HFFc6 (cell line): ENCODE measurements around the gene PGD. TPM values are rescaled to one million over a fixed set of nuclear protein-coding genes. Genes with fewer than 3 reads are reported as not detected.

ENCODE experiments used
- DNase-seq: peaks from one replicate; pipeline ENCODE4 v3.0.0-alpha.2; 2018
- H3K27ac Mint-ChIP-seq: 2 replicates; pipeline ENCODE4 v1.8.0; 2020; ENCODE audit warnings: mild to moderate bottlenecking, mixed read lengths
- H3K27me3 Mint-ChIP-seq: 2 replicates; pipeline ENCODE4 v1.8.0; 2021; ENCODE audit warnings: mild to moderate bottlenecking, moderate library complexity, mixed read lengths; ENCODE audit not compliant: insufficient read depth
- H3K36me3 Mint-ChIP-seq: 2 replicates; pipeline ENCODE4 v1.8.0; 2021; ENCODE audit warnings: low read depth, mixed read lengths
- H3K4me1 Mint-ChIP-seq: 2 replicates; pipeline ENCODE4 v1.8.0; 2020; ENCODE audit warnings: low read depth, mixed read lengths
- H3K4me3 Mint-ChIP-seq: 2 replicates; pipeline ENCODE4 v1.8.0; 2020; ENCODE audit warnings: mild to moderate bottlenecking, moderate library complexity, mixed read lengths
- H3K9me3 Mint-ChIP-seq: 2 replicates; pipeline ENCODE4 v1.8.0; 2020; ENCODE audit warnings: mild to moderate bottlenecking, mixed read lengths
- total RNA-seq, 6 experiments: library from RNA; stranded (reverse); fragmentation: NEBNext Ultra II Directional; extraction: Animal tissue kit (Norgen Biotek cat#: 25700); gene quantifications; 2 replicates in 1 of 6; 3 replicates in 5 of 6; pipeline ENCODE4 v1.2.3, GENCODE V29; 2021
- TF ChIP-seq, protein P1 (sequence below): fragments of 200-600 bp; sonication (generic); IDR thresholded peaks from 2 replicates; pipeline ENCODE4 v1.5.0; 2021; ENCODE audit warnings: antibody characterized with exemption, mild to moderate bottlenecking

The PGD gene
- total RNA-seq, 6 experiments from 2014 or later: 131 to 235 (median 220) TPM

DNA sequence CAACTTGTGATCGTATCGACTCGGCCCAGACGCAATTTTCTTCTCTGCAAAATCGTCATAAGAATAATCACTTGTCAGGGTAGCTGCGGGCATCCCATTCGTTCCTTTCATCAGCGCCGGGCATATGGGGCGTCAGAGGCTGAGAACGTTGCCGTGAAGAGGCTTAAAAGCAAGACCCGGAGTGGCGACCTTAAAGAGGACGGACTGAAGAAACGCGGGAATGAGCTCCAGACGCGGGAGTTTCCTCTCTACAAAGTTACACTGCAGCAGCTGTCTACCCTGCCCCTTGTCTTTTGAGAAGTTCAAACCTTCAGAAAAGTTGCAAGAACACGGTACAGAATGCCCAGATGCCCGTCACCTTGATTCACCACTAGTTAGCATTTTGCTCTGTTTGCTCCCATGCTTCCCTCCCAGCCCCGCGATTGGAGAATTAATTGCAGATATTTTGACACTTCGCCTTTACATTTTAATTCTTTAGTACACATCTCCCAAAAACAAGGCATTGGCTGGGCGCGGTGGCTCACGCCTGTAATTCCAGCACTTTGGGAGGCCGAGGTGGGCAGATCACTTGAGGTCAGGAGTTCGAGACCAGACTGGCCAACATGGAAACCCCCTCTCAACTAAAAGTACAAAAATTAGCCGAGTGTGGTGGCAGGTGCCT, 32.3 kb downstream of the PGD start:
- Mint-ChIP-seq H3K9me3 (no peaks in the 10 kb centered on the region), H3K27me3 (peaks cover 2% of the 10 kb centered on the region), H3K4me3 (peak overlapping the region; percentile 96), H3K27ac (peak overlapping the region; percentile 91), H3K4me1 (peaks cover 26% of the 10 kb centered on the region), H3K36me3 (peaks cover 6% of the 10 kb centered on the region)
- TF ChIP-seq, protein P1, sequence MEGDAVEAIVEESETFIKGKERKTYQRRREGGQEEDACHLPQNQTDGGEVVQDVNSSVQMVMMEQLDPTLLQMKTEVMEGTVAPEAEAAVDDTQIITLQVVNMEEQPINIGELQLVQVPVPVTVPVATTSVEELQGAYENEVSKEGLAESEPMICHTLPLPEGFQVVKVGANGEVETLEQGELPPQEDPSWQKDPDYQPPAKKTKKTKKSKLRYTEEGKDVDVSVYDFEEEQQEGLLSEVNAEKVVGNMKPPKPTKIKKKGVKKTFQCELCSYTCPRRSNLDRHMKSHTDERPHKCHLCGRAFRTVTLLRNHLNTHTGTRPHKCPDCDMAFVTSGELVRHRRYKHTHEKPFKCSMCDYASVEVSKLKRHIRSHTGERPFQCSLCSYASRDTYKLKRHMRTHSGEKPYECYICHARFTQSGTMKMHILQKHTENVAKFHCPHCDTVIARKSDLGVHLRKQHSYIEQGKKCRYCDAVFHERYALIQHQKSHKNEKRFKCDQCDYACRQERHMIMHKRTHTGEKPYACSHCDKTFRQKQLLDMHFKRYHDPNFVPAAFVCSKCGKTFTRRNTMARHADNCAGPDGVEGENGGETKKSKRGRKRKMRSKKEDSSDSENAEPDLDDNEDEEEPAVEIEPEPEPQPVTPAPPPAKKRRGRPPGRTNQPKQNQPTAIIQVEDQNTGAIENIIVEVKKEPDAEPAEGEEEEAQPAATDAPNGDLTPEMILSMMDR: no peak
- DNase-seq: peak; percentile 7

DNA sequence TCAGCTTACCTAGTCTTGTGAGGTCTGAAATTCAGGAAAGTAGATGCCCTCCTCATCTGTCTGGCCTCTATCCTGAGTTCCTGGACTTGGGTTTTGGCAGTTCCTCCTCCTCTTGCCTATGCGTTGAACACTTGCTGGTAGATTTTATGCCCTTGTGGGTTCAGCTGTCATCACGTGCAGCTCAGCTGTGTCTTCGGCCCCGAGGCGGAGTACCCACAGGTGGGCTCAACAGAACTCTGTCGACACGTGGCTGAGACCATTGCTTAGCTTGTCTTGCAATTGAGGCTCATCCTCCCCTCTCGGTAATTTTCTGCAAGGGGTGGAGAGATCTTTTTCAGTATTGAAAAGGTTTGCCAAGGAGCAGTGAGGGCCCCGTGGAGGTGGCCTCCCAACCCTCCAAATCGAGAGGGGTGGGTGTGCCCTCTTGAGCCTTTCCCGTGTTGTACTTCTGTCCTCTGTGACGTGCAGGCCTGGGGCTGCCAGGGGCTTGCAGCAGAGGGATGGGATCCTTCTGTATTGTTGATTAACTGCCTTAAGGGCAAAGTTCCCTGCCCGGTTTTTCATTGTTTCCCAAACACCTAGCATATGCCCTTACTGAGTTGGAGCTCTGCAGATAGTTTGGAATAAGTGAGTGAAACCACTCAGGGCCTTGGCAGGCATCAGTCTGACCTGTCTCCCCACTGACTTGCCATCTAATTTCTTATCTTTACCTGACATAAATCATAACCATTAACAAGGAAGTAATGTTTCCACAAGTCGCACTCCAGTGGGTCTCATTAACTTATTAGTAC, 34.2 kb downstream of the PGD start:
- DNase-seq: no peak
- peaks cover 26% of the 10 kb centered on the region for H3K4me1 Mint-ChIP-seq
- TF ChIP-seq, protein P1: no peak
- peaks cover 6% of the 10 kb centered on the region for H3K36me3 Mint-ChIP-seq
- no peak overlapping the region for H3K27ac Mint-ChIP-seq
- no peak overlapping the region for H3K4me3 Mint-ChIP-seq
- H3K27me3 Mint-ChIP-seq: peaks cover 2% of the 10 kb centered on the region
- no peaks in the 10 kb centered on the region for H3K9me3 Mint-ChIP-seq

DNA sequence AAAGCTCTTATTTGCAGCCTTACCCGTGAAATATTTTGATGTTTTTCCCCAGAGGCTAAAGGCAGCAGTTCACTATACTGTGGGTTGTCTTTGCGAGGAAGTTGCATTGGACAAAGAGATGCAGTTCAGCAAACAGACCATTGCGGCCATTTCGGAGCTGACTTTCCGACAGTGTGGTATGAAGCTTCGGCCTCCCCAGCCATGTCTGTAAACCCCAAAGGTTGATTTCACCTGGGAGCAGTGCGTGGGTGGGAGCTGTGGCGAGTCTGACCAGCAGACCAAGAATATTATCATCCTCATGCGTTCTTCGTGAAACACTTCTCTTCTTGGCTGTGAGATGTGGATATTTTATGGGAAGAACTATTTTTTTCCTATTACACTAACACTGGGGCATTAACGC, 34.9 kb downstream of the PGD start:
- Mint-ChIP-seq H3K9me3 (no peaks in the 10 kb centered on the region), H3K36me3 (peaks cover 6% of the 10 kb centered on the region), H3K4me1 (peaks cover 26% of the 10 kb centered on the region), H3K4me3 (no peak overlapping the region), H3K27ac (no peak overlapping the region), H3K27me3 (no peaks in the 10 kb centered on the region; the same call in none of the 2 replicates)
- TF ChIP-seq, protein P1: no peak
- DNase-seq: no peak

DNA sequence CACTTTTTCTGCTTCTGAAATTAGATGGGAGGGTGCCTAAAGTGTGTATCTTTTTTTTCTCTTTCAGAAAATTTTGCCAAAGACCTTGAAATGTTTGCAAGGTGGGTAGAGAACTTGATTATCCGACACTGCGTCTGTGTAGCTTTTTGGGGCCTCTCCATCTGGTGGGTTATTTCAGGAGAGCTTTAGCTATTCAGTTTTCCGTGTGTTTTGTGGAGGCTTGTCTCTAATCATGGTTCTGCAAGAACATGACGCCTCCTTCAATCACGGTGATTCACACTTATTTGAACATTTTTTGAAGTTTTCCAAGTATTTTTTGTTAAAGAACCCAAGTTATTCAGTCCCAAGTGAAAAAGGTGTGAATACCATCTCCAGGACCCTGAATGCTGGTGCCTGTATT, 35.7 kb downstream of the PGD start:
- peaks cover 6% of the 10 kb centered on the region for H3K36me3 Mint-ChIP-seq
- no peak overlapping the region for H3K4me3 Mint-ChIP-seq
- no peaks in the 10 kb centered on the region for H3K9me3 Mint-ChIP-seq
- DNase-seq: no peak
- no peak overlapping the region for H3K27ac Mint-ChIP-seq
- no peaks in the 10 kb centered on the region; the same call in none of the 2 replicates for H3K27me3 Mint-ChIP-seq
- H3K4me1 Mint-ChIP-seq: peaks cover 26% of the 10 kb centered on the region
- TF ChIP-seq, protein P1: no peak

DNA sequence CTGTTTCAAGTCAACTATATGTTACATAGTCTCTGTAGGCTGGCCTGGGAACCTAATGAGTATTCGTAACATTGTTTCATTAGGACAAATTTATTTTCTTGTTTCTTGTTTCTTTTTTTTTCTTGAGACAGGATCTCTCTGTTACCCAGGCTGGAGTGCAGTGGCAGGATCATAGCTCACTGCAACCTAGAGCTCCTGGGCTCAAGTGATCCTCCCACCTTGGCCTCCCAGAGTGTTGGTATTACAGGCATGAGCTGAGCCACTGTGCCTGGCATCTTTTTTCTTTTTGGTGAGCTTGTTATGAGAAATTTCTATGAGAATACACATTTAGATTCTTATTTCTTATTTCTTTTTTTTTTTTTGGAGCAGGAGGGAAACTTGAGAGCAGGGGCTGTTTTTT, 38.2 kb downstream of the PGD start:
- Mint-ChIP-seq H3K4me3 (no peak overlapping the region), H3K36me3 (no peaks in the 10 kb centered on the region), H3K27ac (no peak overlapping the region), H3K27me3 (no peaks in the 10 kb centered on the region; the same call in 1 of the 2 replicates), H3K9me3 (no peaks in the 10 kb centered on the region), H3K4me1 (0 out of 2 replicates have a peak, but pooled peaks cover 9% of the 10 kb centered on the region)
- DNase-seq: no peak
- TF ChIP-seq, protein P1: no peak
